ENCODE data around the gene OTOGL. TPM values are rescaled to one million over a fixed set of nuclear protein-coding genes. Genes with fewer than 3 reads are reported as not detected.

OTOGL gene, protein sequence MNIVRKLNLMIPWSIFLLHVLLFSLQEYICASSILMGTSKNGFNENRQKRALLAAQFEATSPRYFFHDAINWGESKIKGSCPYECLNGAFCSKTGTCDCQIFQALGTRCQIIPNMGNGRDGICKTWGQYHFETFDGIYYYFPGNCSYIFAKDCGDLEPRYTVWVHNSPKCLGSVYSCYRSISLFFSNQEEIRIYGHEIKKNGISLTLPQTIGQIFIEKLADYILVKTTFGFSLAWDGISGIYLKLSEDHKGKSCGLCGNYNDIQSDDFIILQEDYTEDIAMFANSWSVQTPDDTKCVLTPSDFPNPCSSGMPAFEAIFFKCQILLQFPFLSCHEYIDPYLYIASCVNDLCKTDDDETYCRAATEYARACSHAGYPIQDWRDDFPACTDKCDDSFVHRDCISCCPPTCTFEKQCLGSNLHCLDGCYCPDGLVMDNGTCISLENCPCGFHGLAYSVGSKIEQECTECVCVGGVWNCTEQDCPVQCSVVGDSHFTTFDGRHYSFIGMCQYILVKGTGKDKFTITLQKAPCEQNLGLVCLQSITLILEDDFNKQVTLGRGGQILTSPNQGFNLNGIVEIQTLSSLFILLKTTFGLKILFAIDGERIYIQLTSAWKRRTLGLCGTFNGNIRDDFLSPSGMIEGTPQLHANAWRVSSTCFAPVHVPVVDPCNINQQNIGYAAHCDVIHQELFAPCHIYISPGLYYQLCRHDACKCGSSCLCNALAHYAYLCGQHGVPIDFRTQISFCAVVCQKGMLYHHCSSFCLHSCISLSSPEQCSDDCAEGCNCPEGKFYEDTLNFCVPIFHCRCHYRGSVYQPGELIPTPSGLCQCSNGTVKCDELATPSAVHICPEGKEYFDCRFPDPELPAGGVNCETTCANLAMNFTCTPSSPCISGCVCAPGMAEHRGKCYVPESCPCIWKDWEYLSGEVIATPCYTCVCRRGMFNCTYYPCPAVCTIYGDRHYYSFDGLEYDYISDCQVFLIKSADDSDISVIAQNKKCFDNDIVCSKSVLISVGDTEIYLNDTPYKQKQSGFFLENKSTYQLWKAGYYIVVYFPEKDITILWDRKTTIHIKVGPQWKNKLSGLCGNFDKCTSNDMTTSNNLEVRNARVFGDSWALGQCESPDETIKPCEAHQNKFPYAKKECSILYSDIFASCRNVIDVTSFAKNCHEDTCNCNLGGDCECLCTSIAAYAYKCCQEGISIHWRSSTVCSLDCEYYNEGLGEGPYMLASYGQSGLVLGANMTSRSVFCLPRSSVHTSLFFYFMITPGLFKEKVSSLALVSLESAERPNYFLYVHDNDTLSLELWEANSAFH (N-terminal part only)
- total RNA-seq: under 0.01 and 0.22 TPM in 2 replicates

GRCh38 chr12:80099259-80099658, at the start of gene OTOGL:
OTOGL (plus strand) TSS chr12:80099537; CDS start chr12:80209432, 109,895 bp downstream.

Other genes with a start within 250 kb of the OTOGL start
- 158 and 168 TPM in 2 replicates for gene PPP1R12A, start 164.4 kb upstream of the OTOGL start, total RNA-seq